CD4-positive, alpha-beta T cell treated with Interleukin-12 subunit alpha and Interleukin-12 subunit beta, for 1 hour (primary cell): ENCODE data around the gene EMX1.

Experiments
- DNase-seq: peaks from one replicate; pipeline ENCODE4 v3.0.0-alpha.2; 2020

The EMX1 gene

DNA sequence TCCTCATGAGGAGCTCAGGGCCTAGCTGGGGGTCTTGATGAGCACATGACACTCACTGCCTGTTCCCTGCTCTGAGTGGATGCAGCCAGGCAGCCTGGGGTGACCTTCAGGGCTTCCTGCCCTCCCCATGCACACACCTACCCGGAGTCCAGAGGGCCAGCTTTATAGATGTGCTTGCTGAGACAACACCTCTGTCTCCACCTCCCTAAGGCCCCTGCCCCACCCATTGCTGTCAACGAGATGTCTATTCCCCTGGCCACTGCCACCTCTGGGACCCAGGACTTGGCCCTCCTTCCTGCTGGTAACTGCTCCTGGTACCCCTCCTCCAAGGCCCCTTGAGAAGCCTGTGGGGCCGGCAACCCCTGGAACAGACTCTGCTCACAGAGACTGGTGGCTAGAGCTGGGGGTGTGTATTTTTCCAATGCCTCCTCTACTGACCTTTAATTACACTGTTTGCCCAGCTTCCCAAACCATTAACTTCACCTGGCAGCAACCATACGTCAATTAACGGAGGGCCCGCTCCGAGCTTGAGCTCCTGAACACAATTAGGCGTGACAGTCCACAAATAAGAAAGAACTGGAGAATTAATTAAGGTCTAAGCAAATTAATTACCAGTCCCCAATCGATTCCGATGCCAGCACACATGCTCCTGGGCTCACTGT is 66.3 kb downstream of the EMX1 start:
- no peak for DNase-seq

DNA sequence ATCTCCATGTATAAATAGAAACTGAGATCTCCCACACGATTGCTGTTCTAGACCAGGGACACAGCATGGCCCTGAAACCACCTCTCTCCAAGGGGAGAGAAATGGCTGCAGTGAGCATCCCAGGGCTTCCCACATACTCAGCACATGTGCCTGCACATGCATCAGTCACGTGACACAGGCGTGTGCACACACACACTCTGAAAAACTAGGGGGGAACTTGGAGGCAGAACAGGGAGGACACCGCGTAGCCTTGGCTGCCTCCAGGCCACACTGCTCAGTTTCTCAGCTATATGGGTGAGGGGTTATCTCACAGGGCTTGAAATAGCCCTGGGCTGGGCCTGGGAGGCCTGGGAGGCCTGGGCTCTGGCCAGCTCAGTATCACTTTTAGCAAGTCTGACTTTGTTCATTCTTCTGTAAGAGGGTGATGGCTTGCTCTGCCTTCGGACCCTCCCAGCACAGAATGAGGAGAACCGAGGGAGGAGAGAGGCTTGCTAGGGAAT is 66.9 kb downstream of the EMX1 start:
- no peak for DNase-seq
